Tibial nerve (tissue), 4 donors: ENCODE data around the gene NAP1L4.

Experiments
- EP300 ChIP-seq, 2 donors: sonication (generic); formaldehyde crosslinking; IDR thresholded peaks; one replicate each; pipeline ENCODE4 v1.6.1; 2017; ENCODE audit warnings: antibody characterized with exemption in 2 of 2, mild to moderate bottlenecking in 1 of 2
- POLR2A ChIP-seq, 2 donors: fragments of 450-650 bp; IDR thresholded peaks; one replicate each; pipeline ENCODE4 v1.6.1; 2017; ENCODE audit warnings: antibody characterized with exemption in 2 of 2, mild to moderate bottlenecking in 2 of 2, moderate library complexity in 2 of 2
- TF ChIP-seq, protein P1 (sequence below), 5 experiments: fragments of 200-600 bp in 3 of 5; fragments of 450-650 bp in 2 of 5; sonication (generic) in 3 of 5; IDR thresholded peaks; one replicate each; pipeline ENCODE4 v1.5.1; 2016 to 2019; ENCODE audit warnings: antibody characterized with exemption in 5 of 5, mild to moderate bottlenecking in 3 of 5, moderate library complexity in 2 of 5

DNA sequence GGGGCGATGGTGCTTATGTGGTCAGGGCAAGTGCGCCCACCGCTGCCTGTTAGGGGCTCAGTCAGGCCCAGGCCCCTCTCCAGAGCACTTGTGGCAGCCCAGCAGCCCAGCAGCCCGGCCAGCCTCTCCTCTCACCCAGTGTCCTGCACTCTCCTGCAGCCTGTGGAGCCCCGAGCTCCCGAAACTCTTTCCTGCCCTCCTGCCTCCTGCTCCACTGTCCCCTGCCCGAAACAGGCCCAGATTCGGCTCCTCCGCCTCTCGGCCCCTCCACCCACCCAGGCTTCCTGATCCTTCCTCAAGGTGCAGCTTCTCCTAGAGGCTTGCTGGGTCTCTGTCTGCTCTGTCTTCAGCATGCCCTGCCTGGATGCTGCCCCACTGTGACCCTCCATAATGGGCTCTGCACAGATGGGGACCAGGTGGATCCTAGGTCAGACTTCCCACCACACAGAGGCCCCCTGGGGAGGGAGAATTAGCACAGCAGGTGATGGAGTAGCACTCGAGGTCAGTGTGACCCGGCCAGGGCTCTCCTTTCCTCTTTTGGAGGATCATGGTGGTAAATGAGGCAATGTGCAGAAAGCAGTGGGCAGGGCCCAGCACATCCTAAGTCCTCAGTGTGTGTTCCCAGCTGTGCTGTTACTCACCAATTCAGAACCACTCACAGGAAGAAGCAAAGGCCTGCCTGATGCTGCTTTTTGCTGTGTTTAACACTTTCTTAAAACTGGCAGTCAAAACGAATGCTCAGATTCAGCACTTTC is 18.6 kb upstream of the NAP1L4 start:
- TF ChIP-seq, protein P1, sequence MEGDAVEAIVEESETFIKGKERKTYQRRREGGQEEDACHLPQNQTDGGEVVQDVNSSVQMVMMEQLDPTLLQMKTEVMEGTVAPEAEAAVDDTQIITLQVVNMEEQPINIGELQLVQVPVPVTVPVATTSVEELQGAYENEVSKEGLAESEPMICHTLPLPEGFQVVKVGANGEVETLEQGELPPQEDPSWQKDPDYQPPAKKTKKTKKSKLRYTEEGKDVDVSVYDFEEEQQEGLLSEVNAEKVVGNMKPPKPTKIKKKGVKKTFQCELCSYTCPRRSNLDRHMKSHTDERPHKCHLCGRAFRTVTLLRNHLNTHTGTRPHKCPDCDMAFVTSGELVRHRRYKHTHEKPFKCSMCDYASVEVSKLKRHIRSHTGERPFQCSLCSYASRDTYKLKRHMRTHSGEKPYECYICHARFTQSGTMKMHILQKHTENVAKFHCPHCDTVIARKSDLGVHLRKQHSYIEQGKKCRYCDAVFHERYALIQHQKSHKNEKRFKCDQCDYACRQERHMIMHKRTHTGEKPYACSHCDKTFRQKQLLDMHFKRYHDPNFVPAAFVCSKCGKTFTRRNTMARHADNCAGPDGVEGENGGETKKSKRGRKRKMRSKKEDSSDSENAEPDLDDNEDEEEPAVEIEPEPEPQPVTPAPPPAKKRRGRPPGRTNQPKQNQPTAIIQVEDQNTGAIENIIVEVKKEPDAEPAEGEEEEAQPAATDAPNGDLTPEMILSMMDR (IDR thresholded peaks at IDR 0.05) = no peak
- no peak for TF ChIP-seq POLR2A (IDR thresholded peaks at IDR 0.05)
- TF ChIP-seq EP300 (IDR thresholded peaks at IDR 0.05) = no peak
